ENCODE measurements around the gene ORMDL3.
"Not testable (repeated sequence)": the region's sequence is repeated elsewhere in the genome, so short reads cannot be mapped to it uniquely, and the experiment has no call there.

ORMDL3 gene

DNA sequence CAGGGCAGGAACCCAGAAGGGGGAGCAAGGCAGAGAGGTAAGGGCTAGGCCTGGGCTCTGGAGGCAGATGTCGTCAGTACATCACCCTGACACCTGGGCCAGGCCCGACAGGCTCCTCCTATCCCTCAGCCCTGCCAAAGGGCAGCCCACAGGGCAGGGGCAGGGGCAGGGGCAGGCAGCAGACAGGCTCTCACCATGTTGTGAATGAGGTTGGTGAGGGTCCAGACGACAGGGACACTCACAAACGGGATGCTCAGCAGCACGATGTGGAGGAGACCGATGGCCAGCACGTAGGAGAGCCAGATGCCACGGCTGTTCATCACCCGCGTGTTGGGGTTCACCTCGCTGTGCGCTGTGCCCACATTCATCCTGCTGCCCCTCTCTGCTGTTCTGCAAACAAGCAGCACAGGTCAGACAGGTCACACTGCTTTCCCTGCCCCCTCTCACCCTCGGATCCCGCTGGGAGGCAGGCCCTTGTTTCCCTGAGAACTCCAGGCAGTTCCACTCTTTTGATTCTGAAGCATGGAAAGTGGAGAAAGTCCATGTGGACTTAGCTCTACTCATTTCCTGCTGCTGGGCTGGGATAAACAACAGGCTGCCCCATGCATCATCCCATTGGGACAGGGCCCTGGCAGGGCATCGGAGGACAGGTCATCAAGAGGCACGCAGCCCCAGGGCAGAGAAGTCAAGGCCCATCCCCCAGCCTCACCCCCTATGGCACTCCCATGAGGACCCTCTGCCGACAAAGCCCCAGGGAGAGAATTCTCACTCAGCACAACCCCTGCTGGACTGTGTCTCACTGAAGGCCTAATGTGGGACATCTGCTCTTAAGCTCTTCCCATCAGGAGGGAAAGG is 3.3 kb downstream of the ORMDL3 start:
- no peak for DNase-seq (ENCODE audit: low read depth)

GRCh38 chr17:39923230-39923629 is 4.2 kb downstream of the ORMDL3 start:
- DNase-seq (ENCODE audit: low read depth) = no peak

DNA sequence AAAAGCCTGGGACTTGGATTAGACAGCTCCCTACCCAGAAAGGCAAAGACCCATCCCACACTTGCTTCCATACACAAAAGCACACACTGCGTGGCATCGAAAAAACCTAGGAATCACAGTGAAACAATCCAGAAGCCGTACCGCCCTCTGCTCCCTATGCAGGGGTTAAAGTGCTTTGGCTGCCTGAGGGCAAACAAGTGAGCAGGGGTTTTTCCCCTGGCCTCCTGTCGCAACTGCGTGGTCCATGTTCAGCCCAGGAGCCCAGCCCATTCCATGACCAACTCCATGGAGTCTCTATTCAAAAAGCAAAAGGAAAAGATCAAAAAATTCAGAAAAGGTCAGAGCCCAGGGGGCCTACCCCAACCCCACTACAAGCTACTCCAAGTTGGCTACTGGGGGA is 5.4 kb downstream of the ORMDL3 start:
- DNase-seq (ENCODE audit: low read depth) = no peak

GRCh38 chr17:39921323-39921722 is 6.1 kb downstream of the ORMDL3 start:
- DNase-seq (ENCODE audit: low read depth) = no peak

GRCh38 chr17:39920218-39921210 is 6.9 kb downstream of the ORMDL3 start:
- DNase-seq (ENCODE audit: low read depth) = no peak

- DNase-seq (ENCODE audit: low read depth) = no peak
These were observed 8.2 kb downstream of the ORMDL3 start for GRCh38 chr17:39919087-39919683.

DNA sequence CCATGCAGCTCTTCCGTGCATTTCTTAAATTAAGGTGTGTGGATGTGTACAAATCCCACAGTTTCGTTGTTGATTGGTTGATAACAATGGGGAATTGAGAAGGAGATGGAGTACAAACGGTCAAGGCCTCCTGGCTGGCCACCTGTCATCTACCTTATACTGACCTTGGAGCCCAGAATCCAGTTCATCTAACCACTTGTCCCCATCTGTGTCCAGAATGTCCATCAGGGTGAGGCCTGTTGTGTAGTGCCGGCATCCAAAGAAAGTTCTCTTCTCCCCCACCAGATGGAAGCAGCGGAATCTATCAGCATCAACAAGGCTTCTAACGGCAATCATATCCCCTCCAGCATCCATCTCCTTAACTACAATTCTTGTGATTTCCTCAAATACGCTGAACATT is 10.5 kb downstream of the ORMDL3 start:
- DNase-seq (ENCODE audit: low read depth) = no peak

GRCh38 chr17:39915559-39915958 is 11.8 kb downstream of the ORMDL3 start:
- no peak for DNase-seq (ENCODE audit: low read depth)

DNA sequence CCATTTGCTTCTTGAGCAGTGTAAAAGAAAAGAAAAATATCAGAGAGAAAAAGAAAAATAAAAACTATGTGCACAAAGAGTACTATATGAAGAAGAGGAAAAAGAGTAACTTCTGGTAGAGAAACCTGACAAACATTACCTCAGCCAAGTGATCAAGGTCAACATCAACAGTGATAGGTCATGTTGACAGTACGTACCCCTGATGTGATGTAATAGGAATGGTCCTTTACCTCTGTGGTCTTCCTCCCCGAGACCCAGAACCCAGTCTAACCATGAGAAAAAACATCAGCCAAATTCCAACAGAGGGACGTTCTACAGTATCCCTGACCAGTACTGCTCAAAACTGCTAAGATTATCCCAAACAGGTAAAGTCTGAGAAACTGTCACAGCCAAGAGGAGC is 13.4 kb downstream of the ORMDL3 start:
- no peak for DNase-seq (ENCODE audit: low read depth)

DNA sequence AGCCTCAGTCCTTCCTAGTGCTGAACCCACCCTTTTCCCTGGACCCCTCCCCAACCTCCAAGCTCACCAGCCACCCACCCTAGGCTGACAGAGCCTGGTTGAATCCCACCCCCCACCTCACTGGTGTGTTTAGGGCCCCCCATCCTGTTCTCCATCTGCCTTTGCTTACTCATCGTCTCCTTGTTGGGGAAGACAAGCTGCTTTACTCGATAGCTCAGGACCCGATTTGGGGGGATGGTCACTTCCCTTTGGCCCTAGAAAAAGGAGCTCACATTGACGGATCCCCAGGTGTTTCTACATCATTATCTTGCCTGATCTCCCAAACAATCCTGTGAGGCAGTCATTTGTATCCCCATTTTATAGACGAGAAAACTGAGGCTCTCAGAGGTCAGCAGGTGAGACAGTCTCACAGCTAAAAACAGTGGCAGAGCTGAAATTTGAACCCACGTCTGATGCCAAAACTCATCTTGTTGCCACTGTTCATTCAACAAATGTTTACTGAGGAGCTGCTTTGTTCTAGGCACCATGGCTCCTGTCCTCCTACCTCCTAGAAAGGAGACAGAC is 18.5 kb downstream of the ORMDL3 start:
- no peak for DNase-seq (ENCODE audit: low read depth)

- no peak for DNase-seq (ENCODE audit: low read depth)
These were observed 22.5 kb downstream of the ORMDL3 start for GRCh38 chr17:39904990-39905288.

- DNase-seq (ENCODE audit: low read depth) = no peak
These were observed 24.1 kb downstream of the ORMDL3 start for GRCh38 chr17:39903158-39903884.

DNA sequence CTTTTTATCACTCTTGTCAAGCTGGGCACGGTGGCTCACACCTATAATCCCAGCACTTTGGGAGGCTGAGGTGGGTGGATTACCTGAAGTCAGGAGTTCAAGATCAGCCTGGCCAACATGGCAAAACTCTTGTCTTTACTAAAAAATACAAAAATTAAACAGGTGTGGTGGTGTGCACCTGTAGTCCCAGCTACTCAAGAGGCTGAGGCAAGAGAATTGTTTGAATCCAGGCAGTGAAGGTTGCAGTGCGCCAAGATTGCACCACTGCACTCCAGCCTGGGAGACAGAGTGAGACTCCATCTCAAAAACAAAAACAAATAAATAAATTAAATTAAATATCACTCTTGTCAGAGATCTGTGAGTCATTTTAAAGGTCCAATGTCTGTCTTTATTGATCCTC is 25.4 kb downstream of the ORMDL3 start:
- DNase-seq (ENCODE audit: low read depth) = not testable (repeated sequence)

DNA sequence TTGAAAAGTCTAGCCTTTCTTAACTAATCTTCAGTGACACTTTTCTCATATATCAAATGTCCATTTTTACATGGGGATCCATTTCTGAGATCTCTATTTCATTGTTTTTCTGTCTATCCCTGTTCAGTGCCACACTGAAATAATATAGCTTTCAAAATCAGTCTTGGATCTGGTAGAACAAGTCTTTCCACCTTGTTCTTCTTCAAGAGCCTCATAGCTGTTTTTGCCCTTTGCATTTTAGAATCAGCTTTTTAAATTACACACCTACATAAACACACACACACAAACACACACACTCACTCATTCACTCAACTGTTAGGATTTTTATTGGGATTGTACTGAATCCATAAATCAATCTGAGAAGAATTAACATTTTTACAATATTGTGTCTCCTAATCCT is 28.2 kb downstream of the ORMDL3 start:
- DNase-seq (ENCODE audit: low read depth) = no peak

DNA sequence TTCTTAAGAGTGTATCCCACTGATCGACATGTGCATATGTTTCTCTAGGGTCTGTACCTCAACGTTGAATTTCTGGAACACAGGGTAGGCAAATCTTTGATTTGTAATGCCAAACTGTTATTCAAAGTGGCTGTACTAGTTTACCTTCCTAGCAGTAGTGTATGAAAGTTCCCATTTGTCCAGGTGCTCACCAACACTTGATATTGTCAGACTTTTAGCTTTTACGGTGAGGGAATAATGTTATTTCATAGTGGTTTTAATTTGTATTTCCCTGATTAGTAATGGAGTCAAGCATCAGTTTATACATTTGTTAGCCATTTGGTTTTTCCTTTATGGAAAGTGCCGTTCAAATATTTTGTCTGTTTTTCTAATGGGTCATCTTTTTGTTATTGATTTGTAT is 29.3 kb downstream of the ORMDL3 start:
- DNase-seq (ENCODE audit: low read depth) = no peak

- no peak for DNase-seq (ENCODE audit: low read depth)
These were observed 32.6 kb downstream of the ORMDL3 start for GRCh38 chr17:39894681-39895376.

GRCh38 chr17:39889200-39889599 is 38.2 kb downstream of the ORMDL3 start:
- DNase-seq (ENCODE audit: low read depth) = no peak

GRCh38 chr17:39887078-39887477 is 40.3 kb downstream of the ORMDL3 start:
- DNase-seq (ENCODE audit: low read depth) = no peak

DNA sequence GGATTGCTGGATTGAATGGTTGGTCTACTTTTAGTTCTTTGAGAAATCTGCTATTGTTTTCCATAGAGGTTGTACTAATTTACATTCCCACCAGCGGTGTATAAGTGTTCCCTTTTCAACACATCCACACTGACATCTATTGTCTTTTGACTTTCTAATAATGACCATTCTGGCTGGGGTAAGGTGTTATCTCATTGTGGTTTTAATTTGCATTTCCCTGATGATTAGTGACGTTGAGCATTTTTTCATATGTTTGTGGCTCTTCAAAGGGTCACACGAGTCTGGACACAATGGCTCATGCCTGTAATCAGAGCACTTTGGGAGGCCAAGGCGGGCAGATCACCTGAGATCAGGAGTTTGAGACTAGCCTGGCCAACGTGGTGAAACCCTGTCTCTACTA is 41.3 kb downstream of the ORMDL3 start:
- DNase-seq (ENCODE audit: low read depth) = not testable (repeated sequence)

DNA sequence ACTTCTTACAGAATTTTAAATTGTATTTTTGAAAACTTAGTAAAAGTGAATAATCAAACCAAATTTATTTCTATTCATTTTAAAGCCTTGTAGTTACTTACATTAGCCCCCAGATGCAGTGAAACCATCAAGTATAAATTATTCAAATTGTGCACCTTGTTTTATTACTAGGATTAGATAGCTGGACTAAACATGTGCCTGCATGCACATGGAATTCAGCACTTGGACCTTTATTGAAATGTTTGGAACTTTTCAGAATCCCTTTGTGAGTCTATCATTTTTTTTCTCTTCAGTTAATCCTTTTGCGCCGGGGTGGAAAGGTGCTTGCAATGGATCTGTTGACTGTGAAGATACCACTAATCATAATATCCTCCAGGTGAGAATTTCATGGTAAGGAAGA is 54.6 kb downstream of the ORMDL3 start:
- DNase-seq (ENCODE audit: low read depth) = no peak

DNA sequence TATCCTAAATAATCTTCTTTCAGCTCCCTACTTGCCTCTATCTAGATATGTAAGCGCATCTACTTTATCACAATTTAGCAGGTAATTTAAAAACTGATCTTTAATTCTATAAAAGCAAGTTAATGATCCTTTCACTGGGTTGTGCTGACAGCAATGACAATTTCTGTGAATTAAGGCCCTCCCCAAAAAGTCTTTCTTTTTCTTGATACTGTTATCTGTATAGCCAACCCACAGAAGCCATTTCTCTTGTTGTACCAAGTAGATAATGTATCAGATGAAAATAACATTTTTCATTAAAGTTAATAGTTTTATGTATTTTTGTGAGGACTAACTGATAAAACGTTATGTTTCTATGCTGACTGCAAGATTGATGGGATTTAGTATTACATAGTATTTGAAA is 55.6 kb downstream of the ORMDL3 start:
- no peak for DNase-seq (ENCODE audit: low read depth)
